Activated naive CD8-positive, alpha-beta T cell treated with anti-CD3 and anti-CD28 coated beads, Interleukin-2, amount 50 U/mL, for 16 hours (primary cell): ENCODE results near the gene PFN1.

Source experiments
- DNase-seq: peaks from one replicate; pipeline ENCODE4 v3.0.0-alpha.2; 2020; ENCODE audit warnings: low read depth, low spot score

Gene PFN1

GRCh38 chr17:4967539-4968485 lies 19.5 kb upstream of the PFN1 start, which contains the start of gene SPAG7:
Gene SPAG7, minus strand, starts transcription at chr17:4967817. Its CDS starts 13 bp downstream, at chr17:4967804.
- peak; percentile 83 for DNase-seq

DNA sequence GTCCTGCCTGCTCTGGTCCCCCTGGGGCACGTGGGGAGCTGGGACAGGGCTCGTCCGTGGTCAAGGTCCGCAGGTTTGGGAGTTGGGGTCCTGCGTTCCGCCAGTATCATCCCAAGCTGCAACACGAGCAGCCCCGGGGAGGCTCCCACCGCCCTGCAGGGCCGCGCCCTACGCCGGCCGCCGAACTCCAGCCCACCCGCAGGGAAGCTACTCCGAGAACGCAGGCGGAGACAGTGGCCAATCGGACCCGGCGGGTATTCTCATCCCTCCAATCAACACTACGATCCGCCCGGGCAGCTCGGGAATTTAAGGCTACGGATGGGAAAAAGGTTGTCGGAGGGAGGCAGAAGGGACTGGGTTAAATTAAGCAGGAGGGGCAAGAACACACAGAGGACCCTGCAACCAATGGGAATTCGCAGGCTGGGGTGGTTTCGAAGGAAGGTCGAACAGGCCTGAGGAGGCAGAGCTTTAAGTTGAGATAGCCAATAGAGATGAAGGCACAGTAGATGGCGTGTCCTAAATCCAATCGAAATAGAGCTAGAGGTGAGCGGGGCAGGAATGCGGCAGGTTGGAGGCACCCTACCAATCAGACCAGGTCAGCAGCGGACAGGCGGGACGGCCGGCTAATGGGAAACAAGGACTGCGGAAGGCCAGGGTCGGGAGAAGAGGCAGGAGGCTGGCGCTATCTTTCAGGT lies 18.7 kb upstream of the PFN1 start:
- peak; percentile 89 for DNase-seq

DNA sequence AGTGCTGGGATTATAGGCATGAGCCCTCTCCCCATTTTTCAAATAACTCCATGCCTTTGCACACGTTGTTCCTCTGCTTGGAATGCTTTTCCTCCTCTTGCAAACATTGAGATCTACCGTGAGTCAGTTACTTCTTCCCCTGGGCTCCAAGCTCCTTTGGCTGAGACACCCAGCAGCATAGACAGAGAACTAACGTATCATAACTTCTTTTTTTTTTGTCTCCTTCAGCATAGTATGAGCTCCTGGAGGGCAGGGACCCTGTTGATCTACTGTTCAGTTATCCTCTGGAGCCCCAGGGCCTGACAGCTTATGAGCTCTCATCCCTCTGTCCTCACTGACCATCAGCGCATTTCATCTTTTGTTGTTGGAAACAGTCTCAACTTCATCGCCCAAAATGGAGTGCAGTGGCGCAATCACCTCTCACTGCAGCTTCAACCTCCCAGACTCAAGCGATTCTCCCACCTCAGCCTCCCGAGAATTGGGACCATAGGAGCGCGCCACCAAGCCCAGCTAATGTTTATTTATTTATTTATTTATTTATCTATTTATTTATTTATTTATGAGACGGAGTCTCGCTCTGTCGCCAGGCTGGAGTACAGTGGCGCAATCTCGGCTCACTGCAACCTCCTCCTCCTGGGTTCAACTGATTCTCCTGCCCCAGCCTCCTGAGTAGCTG lies 17.1 kb upstream of the PFN1 start:
- DNase-seq: no peak

GRCh38 chr17:4960279-4960922 lies 12.1 kb upstream of the PFN1 start:
- no peak for DNase-seq

GRCh38 chr17:4959261-4959965 lies 11.1 kb upstream of the PFN1 start:
- DNase-seq: no peak

DNA sequence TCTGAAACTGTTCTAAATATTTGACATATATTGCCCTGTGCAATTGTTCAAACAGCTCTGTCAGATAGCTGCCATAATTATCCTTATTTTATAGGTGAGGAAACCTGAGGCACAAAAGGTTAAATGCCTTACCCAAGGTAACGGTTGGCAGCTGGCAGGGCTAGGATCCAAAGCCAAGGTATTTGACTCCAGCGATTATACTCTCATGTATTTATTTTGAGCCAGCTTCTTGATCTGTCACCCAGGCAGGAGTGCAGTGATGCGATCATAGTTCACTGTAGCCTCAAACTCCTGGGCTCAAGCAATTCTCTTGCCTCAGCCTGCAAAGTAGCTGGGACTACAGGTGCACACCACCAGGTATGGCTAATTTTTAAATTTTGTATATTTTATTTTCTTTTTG lies 9.8 kb upstream of the PFN1 start:
- no peak for DNase-seq

DNA sequence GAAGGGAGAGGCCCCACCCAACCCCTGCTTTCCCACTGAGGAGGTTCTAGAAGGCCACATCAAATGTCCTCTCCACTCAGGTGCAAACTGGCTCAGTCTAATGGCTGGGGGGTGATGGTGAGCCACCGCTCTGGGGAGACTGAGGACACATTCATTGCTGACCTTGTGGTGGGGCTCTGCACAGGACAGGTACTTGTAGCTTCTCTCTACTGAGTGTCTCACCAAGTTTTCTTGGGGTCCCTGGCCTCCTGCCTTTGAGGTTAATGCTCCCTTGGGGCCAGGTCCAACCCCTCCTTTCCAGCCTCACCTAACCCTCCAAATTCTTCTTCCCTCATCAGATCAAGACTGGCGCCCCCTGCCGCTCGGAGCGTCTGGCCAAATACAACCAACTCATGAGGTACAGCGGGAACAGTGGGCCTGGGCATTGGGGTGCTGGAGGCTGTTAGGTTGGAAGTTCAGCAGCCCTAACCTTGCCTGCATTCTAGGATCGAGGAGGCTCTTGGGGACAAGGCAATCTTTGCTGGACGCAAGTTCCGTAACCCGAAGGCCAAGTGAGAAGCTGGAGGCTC lies 8.2 kb upstream of the PFN1 start:
- no peak for DNase-seq

DNA sequence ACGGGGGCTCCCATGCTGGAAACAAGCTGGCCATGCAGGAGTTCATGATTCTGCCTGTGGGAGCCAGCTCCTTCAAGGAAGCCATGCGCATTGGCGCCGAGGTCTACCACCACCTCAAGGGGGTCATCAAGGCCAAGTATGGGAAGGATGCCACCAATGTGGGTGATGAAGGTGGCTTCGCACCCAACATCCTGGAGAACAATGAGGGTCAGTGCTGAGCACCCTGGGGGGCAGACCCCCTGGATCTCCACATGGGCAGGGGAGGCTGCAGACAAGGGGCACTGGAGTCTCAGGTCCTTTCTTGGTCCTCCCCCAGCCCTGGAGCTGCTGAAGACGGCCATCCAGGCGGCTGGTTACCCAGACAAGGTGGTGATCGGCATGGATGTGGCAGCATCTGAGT lies 6.8 kb upstream of the PFN1 start:
- no peak for DNase-seq

DNA sequence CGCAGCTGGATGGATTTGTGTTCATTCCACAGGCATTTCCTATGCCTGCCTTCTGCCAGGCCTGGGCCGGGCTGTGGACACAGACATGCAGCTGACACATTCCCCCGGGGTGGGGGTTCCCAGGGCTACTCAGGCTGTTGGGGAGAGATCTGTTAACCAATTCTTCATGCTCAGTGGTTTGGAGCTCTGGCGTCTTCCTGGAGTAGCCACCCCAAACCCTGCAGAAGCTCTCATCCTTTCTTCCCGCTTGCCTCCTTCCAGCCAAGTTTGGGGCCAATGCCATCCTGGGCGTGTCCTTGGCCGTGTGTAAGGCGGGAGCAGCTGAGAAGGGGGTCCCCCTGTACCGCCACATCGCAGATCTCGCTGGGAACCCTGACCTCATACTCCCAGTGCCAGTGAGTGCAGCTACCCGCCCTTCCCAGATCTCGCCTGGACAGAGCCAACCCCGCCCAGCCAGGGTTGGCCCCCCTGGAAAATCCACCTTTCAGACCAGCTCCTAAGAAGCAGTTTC lies 5.2 kb upstream of the PFN1 start:
- DNase-seq: no peak

GRCh38 chr17:4951486-4951885 lies 3.2 kb upstream of the PFN1 start:
- no peak for DNase-seq

DNA sequence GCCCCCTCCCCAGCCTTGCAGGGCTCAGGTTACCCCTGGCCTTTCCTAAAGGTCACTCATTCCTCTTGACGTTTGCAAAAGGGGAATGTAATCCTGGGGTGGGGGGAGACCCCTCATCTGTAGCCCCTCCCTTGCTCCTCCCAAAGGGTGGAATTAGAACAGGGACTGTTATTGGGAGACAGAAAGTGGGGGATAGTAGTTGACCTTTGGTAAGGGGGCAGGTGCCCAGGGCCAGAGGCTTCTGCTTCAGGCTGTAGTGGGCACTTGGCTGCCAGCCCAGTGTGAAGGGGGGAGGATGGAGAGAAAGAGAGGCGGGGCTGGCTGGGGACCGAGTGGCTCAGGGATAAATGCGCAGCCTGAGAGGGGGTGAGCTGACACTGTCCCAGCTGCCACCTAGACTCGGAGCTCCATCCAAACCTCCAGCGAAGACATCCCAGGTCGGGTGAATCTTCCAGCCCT lies 2.4 kb upstream of the PFN1 start, which contains the start of gene ENO3:
TSS of gene ENO3 (plus strand) at position 374 of the 459 bp plus-strand sequence. CDS start 711 bp downstream, outside the sequence.
- DNase-seq: no peak

- no peak for DNase-seq
Measured at GRCh38 chr17:4950075-4950745, 1.9 kb upstream of the PFN1 start.

DNA sequence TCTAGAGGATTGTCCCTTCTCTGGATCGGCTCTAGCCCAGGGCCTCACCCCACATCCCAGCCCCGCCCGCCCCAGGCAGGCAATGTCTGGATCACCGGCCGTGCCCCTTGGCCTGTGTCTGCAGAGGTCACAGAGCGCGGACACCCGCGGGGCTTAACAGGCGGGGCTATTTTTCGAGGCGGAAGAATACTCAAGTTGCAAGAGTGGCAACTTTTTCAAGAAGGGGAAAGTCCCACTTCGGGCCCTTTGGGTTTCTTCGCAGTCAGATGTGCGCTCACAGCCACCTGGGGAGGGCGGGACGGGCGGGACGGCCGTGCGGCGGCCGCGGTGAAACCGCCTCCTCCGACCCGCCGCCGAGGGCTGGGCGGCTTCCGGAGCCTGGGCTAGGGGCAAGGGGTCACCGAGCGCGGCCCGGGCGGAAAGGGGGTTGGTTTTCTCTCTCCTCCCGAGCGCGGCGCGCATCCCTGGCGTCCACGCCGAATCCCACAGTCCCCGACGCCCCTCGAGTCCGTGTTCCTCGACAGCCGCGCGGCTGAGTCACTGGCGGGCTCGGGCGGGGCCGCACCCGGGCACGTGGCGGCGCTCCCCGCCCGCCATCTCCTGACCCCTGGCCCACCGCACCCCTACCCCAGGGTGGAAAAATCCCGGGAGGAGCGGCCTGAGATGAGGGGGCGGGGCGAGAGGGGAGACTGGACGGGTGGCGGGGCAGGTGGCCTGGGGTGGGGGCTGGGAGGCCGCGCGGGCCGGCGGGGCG lies 1.2 kb upstream of the PFN1 start:
- DNase-seq: peak; percentile 55

DNA sequence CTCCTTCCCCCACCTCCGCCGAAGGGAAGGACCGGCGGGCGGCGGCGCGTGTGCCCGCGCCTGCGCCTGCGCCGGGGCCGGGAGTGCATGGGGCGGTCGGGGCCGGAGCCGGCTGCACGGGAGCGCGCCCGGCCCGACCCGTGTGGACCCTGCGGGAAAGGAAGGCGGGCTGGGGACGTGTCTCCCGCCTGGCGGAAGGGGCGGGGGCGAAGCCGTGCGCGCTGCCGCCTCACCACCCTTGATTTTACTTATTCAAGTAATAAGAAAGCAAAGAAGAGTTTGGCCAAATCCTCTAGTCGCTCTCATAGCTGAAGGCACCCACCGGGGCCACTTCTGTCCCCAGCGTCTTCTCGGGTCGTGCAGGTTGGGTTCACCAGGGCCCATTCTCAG lies 596 bp upstream of the PFN1 start:
- DNase-seq: no peak

GRCh38 chr17:4947411-4948165 lies 742 bp downstream of the PFN1 start:
- DNase-seq: no peak

DNA sequence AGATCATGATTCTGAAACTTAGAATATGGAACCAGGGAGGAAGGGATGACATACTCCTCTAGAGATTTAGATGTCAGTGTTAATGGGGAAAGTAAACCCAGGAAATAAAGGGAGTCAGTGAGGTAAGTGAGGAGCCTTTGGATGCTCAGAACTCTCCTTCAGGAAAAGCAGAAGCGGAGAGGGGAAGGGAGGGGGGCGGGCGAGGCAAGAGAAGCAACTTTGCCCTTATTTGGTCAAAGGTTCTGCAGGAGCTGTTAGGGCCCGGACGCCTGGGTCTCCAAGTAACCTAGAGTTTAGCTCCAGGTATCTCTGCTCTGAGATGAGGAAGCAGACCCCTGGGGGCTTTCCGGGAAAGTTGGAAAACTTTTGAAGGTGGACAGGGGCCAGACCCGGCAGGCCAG lies 1.3 kb downstream of the PFN1 start:
- DNase-seq: no peak

GRCh38 chr17:4946312-4946976 lies 1.9 kb downstream of the PFN1 start:
- DNase-seq: no peak

- no peak for DNase-seq
Measured at GRCh38 chr17:4945944-4946280, 2.4 kb downstream of the PFN1 start.
